ENCODE results near the gene MORF4L1.

GRCh38 chr15:78855746-78856145, 16.9 kb upstream of the MORF4L1 start:
- TF ChIP-seq CTCF (IDR thresholded peaks at IDR 0.05) (no peak), POLR2A (IDR thresholded peaks at IDR 0.05) (no peak)

All from heart left ventricle (tissue), 13 donors.